Measurements from ENCODE around the gene ABT1. TPM values are rescaled to one million over a fixed set of nuclear protein-coding genes. Genes with fewer than 3 reads are reported as not detected.
A peak's percentile ranks its signal among the peaks of the same experiment; 100 is the strongest.

ABT1 gene
- total RNA-seq, 2 donors from 2014 or later: 15.7 to 19.7 TPM

DNA sequence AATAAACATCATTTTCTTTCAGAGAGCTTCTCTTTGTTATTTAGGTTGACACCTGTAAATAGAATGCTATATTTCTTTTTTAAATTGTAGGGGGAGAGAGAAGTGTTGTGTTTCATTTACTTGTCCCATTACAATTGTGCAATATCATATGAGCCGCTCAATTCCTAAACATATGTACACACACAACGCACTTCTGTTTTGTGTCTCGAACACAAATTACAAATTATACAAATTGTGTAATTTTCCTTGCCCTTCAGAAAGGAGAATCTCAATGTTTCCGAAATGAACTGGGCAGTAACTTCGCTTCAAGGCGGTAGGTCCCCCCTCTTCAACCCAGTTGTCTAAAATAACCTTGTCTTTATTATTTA, 2.6 kb upstream of the ABT1 start:
- 33% methylated on average over 6 of the region's 6 CpGs for WGBS
- H3K27me3 ChIP-seq (replicated peaks; ENCODE audit: insufficient read depth): no peaks in the 10 kb centered on the region
- H3K4me1 ChIP-seq (replicated peaks): peaks cover 7% of the 10 kb centered on the region
- H3K4me3 ChIP-seq: no peak overlapping the region
- no peaks in the 10 kb centered on the region for H3K36me3 ChIP-seq
- H3K27ac ChIP-seq: no peak overlapping the region
- DNase-seq (ENCODE audit: low spot score): no peak
- TF ChIP-seq, protein P1, sequence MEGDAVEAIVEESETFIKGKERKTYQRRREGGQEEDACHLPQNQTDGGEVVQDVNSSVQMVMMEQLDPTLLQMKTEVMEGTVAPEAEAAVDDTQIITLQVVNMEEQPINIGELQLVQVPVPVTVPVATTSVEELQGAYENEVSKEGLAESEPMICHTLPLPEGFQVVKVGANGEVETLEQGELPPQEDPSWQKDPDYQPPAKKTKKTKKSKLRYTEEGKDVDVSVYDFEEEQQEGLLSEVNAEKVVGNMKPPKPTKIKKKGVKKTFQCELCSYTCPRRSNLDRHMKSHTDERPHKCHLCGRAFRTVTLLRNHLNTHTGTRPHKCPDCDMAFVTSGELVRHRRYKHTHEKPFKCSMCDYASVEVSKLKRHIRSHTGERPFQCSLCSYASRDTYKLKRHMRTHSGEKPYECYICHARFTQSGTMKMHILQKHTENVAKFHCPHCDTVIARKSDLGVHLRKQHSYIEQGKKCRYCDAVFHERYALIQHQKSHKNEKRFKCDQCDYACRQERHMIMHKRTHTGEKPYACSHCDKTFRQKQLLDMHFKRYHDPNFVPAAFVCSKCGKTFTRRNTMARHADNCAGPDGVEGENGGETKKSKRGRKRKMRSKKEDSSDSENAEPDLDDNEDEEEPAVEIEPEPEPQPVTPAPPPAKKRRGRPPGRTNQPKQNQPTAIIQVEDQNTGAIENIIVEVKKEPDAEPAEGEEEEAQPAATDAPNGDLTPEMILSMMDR (IDR thresholded peaks at IDR 0.05): no peak
- TF ChIP-seq POLR2A (IDR thresholded peaks at IDR 0.05): no peak
- TF ChIP-seq POLR2AphosphoS5 (IDR thresholded peaks at IDR 0.05): no peak
- H3K9me3 ChIP-seq: no peaks in the 10 kb centered on the region
- intact Hi-C loops (cut with DNase I): loop anchor here (2.0 kb wide), 1 partner anchor 251 kb away; no protein-coding TSS in a partner anchor

DNA sequence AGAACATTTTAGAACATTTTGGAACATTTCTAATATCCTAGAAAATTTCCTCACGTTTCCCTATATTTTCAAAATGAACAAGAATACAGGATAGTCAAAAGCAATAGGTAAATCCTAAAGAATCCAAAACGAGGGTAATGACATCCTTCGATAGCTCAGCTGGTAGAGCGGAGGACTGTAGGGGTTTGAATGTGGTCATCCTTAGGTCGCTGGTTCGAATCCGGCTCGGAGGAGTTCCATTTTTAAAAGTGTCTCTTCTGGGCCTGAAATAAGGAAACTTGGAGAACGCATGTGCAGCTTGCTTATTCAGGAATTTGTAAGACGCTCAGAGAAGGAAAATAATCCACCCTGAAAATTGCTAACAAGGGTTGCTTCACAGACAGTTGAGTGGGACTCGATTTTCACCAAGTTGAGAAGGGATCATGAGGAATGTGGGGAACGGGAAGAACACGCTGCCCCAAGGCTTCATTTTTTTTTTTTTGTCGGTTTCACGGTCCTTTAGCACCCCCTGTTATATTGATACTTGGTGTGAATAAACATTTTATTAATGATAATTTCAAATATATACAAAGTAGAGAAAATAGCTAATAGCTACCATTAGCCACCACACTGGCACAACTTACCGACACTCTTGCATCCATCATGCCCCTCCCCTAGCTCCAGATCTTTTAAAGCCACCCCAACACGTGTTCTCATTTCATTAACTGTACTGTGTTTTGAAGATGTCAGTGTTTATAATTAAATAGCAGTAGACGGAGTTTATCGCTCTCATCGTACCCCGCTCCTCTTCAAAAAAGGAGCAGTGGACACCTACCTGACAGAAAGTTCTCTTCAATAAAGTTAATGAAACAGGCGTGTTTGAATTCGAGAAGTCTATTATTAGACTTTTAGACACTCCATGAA, 1.8 kb upstream of the ABT1 start:
- WGBS: 23% methylated on average over 23 of the region's 23 CpGs
- no peak for DNase-seq (ENCODE audit: low spot score)
- TF ChIP-seq, protein P1 (IDR thresholded peaks at IDR 0.05): no peak
- TF ChIP-seq POLR2AphosphoS5 (IDR thresholded peaks at IDR 0.05) (no peak), POLR2A (IDR thresholded peaks at IDR 0.05) (no peak)
- Histone ChIP-seq H3K9me3 (no peaks in the 10 kb centered on the region), H3K27me3 (replicated peaks; ENCODE audit: insufficient read depth) (no peaks in the 10 kb centered on the region), H3K36me3 (no peaks in the 10 kb centered on the region), H3K27ac (peak overlapping the region; percentile 84 to 86), H3K4me3 (peak overlapping the region in 1 of 2 donors; percentile 93), H3K4me1 (replicated peaks) (peaks cover 7% of the 10 kb centered on the region)
- intact Hi-C loops (cut with DNase I): loop anchor here (2.0 kb wide), 1 partner anchor 252 kb away; no protein-coding TSS in a partner anchor

DNA sequence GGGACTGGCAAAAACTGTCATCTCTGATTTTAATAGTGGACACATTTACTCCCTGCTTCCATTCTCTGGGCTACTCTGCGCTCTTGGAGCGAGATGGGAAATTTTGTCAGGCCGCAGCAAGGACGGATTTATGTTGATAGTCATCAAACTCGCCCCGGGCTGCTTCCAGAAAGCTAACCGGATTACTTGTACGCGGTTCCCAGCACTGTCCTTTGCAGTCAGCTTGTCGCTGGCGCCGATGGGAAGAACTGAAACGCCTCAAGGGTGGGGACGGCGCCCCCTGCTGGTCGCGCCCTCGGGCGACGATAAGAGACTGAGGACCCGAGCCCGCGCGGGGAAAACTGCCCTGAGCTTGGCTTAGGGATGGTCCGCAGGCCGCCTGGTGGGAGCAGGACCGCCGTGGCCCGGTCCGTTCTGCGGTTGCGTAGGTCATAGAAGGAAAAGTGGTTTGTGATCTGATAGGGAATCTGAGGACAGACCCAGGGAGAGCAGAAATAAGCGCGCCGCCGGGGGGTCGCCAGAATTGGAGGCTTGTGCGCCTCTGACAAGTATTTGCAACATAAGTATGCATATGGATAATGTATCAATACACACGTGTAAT, 984 bp upstream of the ABT1 start:
- H3K4me1 ChIP-seq (replicated peaks): peaks cover 7% of the 10 kb centered on the region
- WGBS: under 1% methylated on average over 39 of the region's 39 CpGs
- H3K36me3 ChIP-seq: no peaks in the 10 kb centered on the region
- H3K27ac ChIP-seq: peak overlapping the region; percentile 84 to 86
- H3K4me3 ChIP-seq: peak overlapping the region; percentile 77 to 93
- intact Hi-C loops (cut with DNase I): loop anchor here (2.0 kb wide), 1 partner anchor 253 kb away; no protein-coding TSS in a partner anchor
- TF ChIP-seq, protein P1 (IDR thresholded peaks at IDR 0.05): peak; percentile 89 to 94 (median 92)
- peak; percentile 80 for TF ChIP-seq POLR2AphosphoS5 (IDR thresholded peaks at IDR 0.05)
- TF ChIP-seq POLR2A (IDR thresholded peaks at IDR 0.05): no peak
- DNase-seq (ENCODE audit: low spot score): peak; percentile 93
- H3K9me3 ChIP-seq: no peaks in the 10 kb centered on the region
- H3K27me3 ChIP-seq (replicated peaks; ENCODE audit: insufficient read depth): no peaks in the 10 kb centered on the region

DNA sequence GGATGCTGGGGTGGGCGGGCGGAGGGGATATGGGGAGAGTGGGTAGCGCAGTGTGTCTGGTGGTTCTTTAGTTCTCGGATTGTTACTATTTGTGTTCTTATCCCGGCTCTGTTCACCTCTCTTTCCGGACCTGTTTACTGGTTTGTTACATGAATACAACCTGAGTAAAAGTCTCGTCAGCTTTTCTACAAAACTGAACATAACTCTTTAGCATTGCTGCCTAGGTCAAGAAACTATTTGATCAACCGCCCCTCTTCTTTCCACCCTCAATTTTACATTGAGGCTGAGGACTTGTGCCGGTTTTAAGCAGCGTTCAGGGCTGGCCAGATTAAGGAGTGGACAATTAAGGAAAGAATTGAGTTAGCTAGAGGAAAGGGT, 625 bp downstream of the ABT1 start:
- Histone ChIP-seq H3K27ac (peak overlapping the region; percentile 84 to 86), H3K4me1 (replicated peaks) (peaks cover 7% of the 10 kb centered on the region), H3K9me3 (no peaks in the 10 kb centered on the region), H3K36me3 (no peaks in the 10 kb centered on the region), H3K27me3 (replicated peaks; ENCODE audit: insufficient read depth) (no peaks in the 10 kb centered on the region), H3K4me3 (peak overlapping the region; percentile 77 to 93)
- intact Hi-C loops (cut with DNase I): no loop called here
- WGBS: 1% methylated on average over 10 of the region's 10 CpGs
- no peak for DNase-seq (ENCODE audit: low spot score)
- TF ChIP-seq POLR2AphosphoS5 (IDR thresholded peaks at IDR 0.05) (no peak), POLR2A (IDR thresholded peaks at IDR 0.05) (no peak)
- TF ChIP-seq, protein P1 (IDR thresholded peaks at IDR 0.05): no peak

All from prostate gland (tissue), 2 donors.